Endothelial cell of umbilical vein (primary cell): ENCODE measurements around the gene CCDC167. TPM values are rescaled to one million over a fixed set of nuclear protein-coding genes. Genes with fewer than 3 reads are reported as not detected.

Experiments
- BruUV-seq: library from RNA; stranded (reverse); fragments of 400-500 nt; replicated peaks from 2 replicates; lab custom pipeline; 2021; lab: Mats Ljungman, UMichigan
- CTCF ChIA-PET: fragments of 300-600, 350-600 bp; sonication (Branson Sonifier 250); formaldehyde crosslinking; loops from one replicate; lab custom pipeline; 2021; ENCODE audit warnings: antibody characterized with exemption, inconsistent platforms; lab: Charles Lee
- POLR2A ChIA-PET: fragments of 300-600, 350-600 bp; sonication (Branson Sonifier 250); formaldehyde crosslinking; loops from one replicate; lab custom pipeline; 2021; ENCODE audit warnings: antibody characterized with exemption, inconsistent platforms; lab: Charles Lee
- DNase-seq: peaks from one replicate; pipeline ENCODE4 v3.0.0-alpha.2; 2011; ENCODE audit warnings: low read depth, low spot score
- FAIRE-seq: peaks from 2 replicates; lab custom pipeline; 2011; peaks lifted over from hg19 to GRCh38; lab: Jason Lieb, UNC
- H2AFZ ChIP-seq: 2 replicates; pipeline ENCODE4 v1.6.0; 2012; ENCODE audit warnings: low read depth, low read length, control low read depth, inconsistent platforms
- H3K27ac ChIP-seq: 2 replicates; pipeline ENCODE4 v1.5.1; 2011; ENCODE audit warnings: low read depth, mild to moderate bottlenecking, control low read depth, low read length, moderate library complexity; ENCODE audit not compliant: insufficient read depth
- H3K27me3 ChIP-seq, 2 experiments: 2 replicates each; pipeline versions ENCODE4 v1.6.0 to v1.6.1; 2011; ENCODE audit warnings: low read length in 2 of 2, mixed read lengths in 1 of 2; ENCODE audit not compliant: control insufficient read depth in 2 of 2, insufficient read depth in 2 of 2
- H3K36me3 ChIP-seq, 2 experiments: 2 replicates in 1 of 2; 3 replicates in 1 of 2; pipeline ENCODE4 v1.5.1; 2011; ENCODE audit warnings: low read length in 2 of 2, mild to moderate bottlenecking in 1 of 2, moderate library complexity in 1 of 2; ENCODE audit not compliant: control insufficient read depth in 2 of 2, insufficient read depth in 2 of 2; ENCODE audit errors: extremely low read depth in 1 of 2
- H3K4me1 ChIP-seq: 3 replicates; pipeline ENCODE4 v1.5.1; 2011; ENCODE audit warnings: mild to moderate bottlenecking, low read length; ENCODE audit not compliant: control insufficient read depth, insufficient read depth; ENCODE audit errors: extremely low read depth
- H3K4me2 ChIP-seq: 2 replicates; pipeline ENCODE4 v1.6.1; 2011; ENCODE audit warnings: low read length, control low read depth, mixed read lengths; ENCODE audit not compliant: insufficient read depth
- H3K4me3 ChIP-seq, 3 experiments: fragments of 200-600 bp in 1 of 3; sonication (generic), shearing (Covaris generic) in 1 of 3; replicated peaks in 1 of 3; 2 replicates each; pipeline ENCODE4 v1.5.1; 2011 to 2016; ENCODE audit warnings: control low read depth in 3 of 3, low read length in 3 of 3, mild to moderate bottlenecking in 2 of 3, inconsistent platforms in 1 of 3, low read depth in 1 of 3, moderate library complexity in 1 of 3; ENCODE audit not compliant: insufficient read depth in 1 of 3
- H3K79me2 ChIP-seq: 2 replicates; pipeline ENCODE4 v1.6.0; 2012; ENCODE audit warnings: low read length, inconsistent platforms; ENCODE audit not compliant: control insufficient read depth, insufficient read depth
- H3K9ac ChIP-seq: replicated peaks from 2 replicates; pipeline ENCODE3; 2011; ENCODE audit warnings: low read length, control low read depth; ENCODE audit not compliant: insufficient read depth; ENCODE audit errors: extremely low read depth
- H3K9me1 ChIP-seq: replicated peaks from 3 replicates; pipeline ENCODE4 v1.6.0; 2011; ENCODE audit warnings: mild to moderate bottlenecking, low read length; ENCODE audit not compliant: control insufficient read depth, insufficient read depth; ENCODE audit errors: extremely low read depth
- H3K9me3 ChIP-seq: replicated peaks from 2 replicates; pipeline ENCODE4 v1.5.1; 2012; ENCODE audit warnings: low read length, inconsistent platforms; ENCODE audit not compliant: control insufficient read depth, insufficient read depth
- H4K20me1 ChIP-seq: replicated peaks from 2 replicates; pipeline ENCODE3; 2011; ENCODE audit warnings: mild to moderate bottlenecking, low read length; ENCODE audit not compliant: control insufficient read depth, insufficient read depth; ENCODE audit errors: extremely low read depth
- EZH2 ChIP-seq: IDR thresholded peaks from 2 replicates; pipeline ENCODE4 v1.6.1; 2012; ENCODE audit warnings: borderline replicate concordance, low read depth, mild to moderate bottlenecking, moderate library complexity, low read length, inconsistent platforms; ENCODE audit not compliant: severe bottlenecking
- FOS ChIP-seq: IDR thresholded peaks from 2 replicates; pipeline ENCODE4 v1.6.1; 2011; ENCODE audit warnings: mild to moderate bottlenecking, low read length, moderate library complexity, borderline replicate concordance; ENCODE audit not compliant: insufficient read depth
- GATA2 ChIP-seq: IDR thresholded peaks from 2 replicates; pipeline ENCODE4 v1.7.0; 2011; ENCODE audit warnings: low read depth, mild to moderate bottlenecking, moderate library complexity, mixed read lengths, low read length; ENCODE audit not compliant: insufficient read length, insufficient read depth
- JUN ChIP-seq: IDR thresholded peaks from 2 replicates; pipeline ENCODE4 v1.6.1; 2011; ENCODE audit warnings: borderline replicate concordance, low read depth; ENCODE audit not compliant: insufficient read length, insufficient read depth
- MAX ChIP-seq: IDR thresholded peaks from 2 replicates; pipeline ENCODE4 v1.6.1; 2011; ENCODE audit not compliant: insufficient read depth, insufficient read length
- MYC ChIP-seq: IDR thresholded peaks from one replicate; pipeline ENCODE4 v1.6.1; 2011; ENCODE audit warnings: mild to moderate bottlenecking, low read depth, low read length
- POLR2A ChIP-seq: IDR thresholded peaks from 2 replicates; pipeline ENCODE4 v1.6.1; 2012; ENCODE audit warnings: low read depth, mild to moderate bottlenecking, control low read depth, low read length
- POLR2AphosphoS5 ChIP-seq: IDR thresholded peaks from 2 replicates; pipeline ENCODE4 v1.6.1; 2012; ENCODE audit warnings: low read depth, mild to moderate bottlenecking, control low read depth, low read length, moderate library complexity; ENCODE audit not compliant: insufficient read depth
- dilution Hi-C: fragments of 300-500 bp; cut with MboI; formaldehyde crosslinking; loops from one replicate; pipeline ENCODE4 v1.15.0; 2019; ENCODE audit warnings: low sequenced_read_pairs; ENCODE audit not compliant: extremely low pct_ligation_motif_present
- intact Hi-C: fragments of 100-400 bp; cut with micrococcal nuclease; formaldehyde crosslinking; loops from one replicate; pipeline ENCODE4 v1.10.0; 2022
- polyA plus RNA-seq, 4 experiments: library from polyadenylated mRNA; depleted of rRNA in 3 of 4; stranded (reverse) in 3 of 4; unstranded in 1 of 4; fragments of >200 nt; gene quantifications; 2 replicates each; pipeline versions ENCODE4 v1.2.1 to v1.2.3, GENCODE V29; 2011 to 2012; ENCODE audit warnings: missing spikeins in 1 of 4
- total RNA-seq: library from RNA; stranded (reverse); gene quantifications from 2 replicates; pipeline ENCODE4 v1.2.3, GENCODE V29; 2021
- TF ChIP-seq, protein P1 (sequence below), 2 donors: IDR thresholded peaks; 1 replicate in 1 of 2; 2 replicates in 1 of 2; pipeline ENCODE4 v1.5.1; 2011; ENCODE audit warnings: low read length in 2 of 2, mild to moderate bottlenecking in 2 of 2, moderate library complexity in 2 of 2, control low read depth in 1 of 2, inconsistent platforms in 1 of 2, low read depth in 1 of 2; ENCODE audit not compliant: insufficient read depth in 1 of 2; ENCODE audit errors: extremely low read depth in 1 of 2

CCDC167 gene
- total and polyA plus RNA-seq, 2 donors (not counting 3 experiments of a cell fraction or from before 2014, with no cell fraction given): 46.6 to 105 TPM

DNA sequence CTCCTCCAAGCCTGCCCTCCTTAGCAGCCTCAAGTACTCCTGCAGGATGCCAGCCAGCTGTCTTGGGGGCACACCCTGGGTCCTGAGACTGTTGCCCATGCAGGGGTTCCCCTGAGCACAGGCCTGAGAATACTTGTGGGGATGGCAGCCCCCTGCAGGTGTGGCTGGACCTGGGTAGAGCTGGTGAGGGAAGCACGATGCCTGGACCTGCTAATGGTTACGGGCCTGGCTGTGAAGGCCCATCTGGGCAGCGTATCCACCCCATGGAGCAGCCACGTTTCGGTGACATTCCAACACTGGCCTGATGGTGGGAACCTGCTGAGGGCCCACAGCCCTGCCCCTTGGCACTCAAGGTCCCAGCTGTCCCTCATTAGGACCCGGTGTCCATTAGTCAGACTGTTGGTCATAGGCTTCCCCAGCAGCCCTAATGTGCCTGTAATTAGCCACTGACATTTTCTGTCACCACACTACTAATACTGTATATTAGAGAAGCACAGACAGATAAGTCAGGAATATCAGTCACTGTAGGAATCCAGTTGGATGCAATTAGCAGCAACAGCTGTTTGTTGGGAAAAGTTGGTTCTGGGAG lies 20.3 kb downstream of the CCDC167 start:
- dilution Hi-C loops (no loop called here), intact Hi-C loops (no loop called here)
- no peak for DNase-seq
- no peak overlapping the region for H3K9ac ChIP-seq
- BruUV-seq: no TSS peak
- H4K20me1 ChIP-seq: no peaks in the 10 kb centered on the region
- H3K9me1 ChIP-seq: no peaks in the 10 kb centered on the region
- H3K4me1 ChIP-seq: no peaks in the 10 kb centered on the region
- H3K27ac ChIP-seq: no peak overlapping the region
- ChIA-PET POLR2A (no interaction called here), CTCF (interaction anchor here (0.6 kb wide), 3 partner anchors 12 to 154 kb away, joined by 3 read pairs; no protein-coding TSS in a partner anchor)
- no peak overlapping the region for H2AFZ ChIP-seq
- no peaks in the 10 kb centered on the region for H3K27me3 ChIP-seq
- TF ChIP-seq GATA2 (no peak), EZH2 (no peak), POLR2A (no peak), MYC (no peak), POLR2AphosphoS5 (no peak)
- H3K79me2 ChIP-seq: no peaks in the 10 kb centered on the region
- no peak for FAIRE-seq
- no peaks in the 10 kb centered on the region for H3K9me3 ChIP-seq
- no peak overlapping the region for H3K4me3 ChIP-seq
- H3K4me2 ChIP-seq: no peak overlapping the region
- peaks cover 3 to 49% of the 10 kb centered on the region in 2 experiments for H3K36me3 ChIP-seq

DNA sequence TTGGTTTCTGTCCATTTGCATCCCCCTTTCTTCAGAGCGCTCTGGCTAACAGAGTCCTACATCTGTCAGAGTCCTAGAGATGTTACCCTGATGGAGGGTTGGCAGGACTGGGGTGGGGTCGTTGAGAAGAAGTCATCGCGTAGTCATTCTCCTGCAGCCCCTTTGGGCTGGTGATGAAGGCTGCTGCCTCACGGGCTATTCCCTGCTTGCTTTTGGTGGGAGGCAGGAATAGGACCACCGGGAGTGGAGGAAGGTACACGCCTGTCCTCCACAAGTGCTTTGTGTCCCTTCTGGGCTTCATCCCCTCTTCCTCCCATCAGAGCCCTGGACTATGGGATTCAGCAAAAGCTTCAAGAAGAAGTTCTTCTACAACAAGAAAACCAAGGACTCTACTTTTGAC lies 20.9 kb downstream of the CCDC167 start:
- POLR2A ChIA-PET: no interaction called here
- H3K9me1 ChIP-seq: no peaks in the 10 kb centered on the region
- DNase-seq (no peak), FAIRE-seq (no peak)
- no peak overlapping the region for H3K4me3 ChIP-seq
- H4K20me1 ChIP-seq: no peaks in the 10 kb centered on the region
- intact Hi-C loops (no loop called here), dilution Hi-C loops (no loop called here)
- H3K36me3 ChIP-seq: peaks cover 5 to 49% of the 10 kb centered on the region in 2 experiments
- no peak overlapping the region for H2AFZ ChIP-seq
- BruUV-seq: no TSS peak
- H3K4me2 ChIP-seq: no peak overlapping the region
- H3K79me2 ChIP-seq: no peaks in the 10 kb centered on the region
- H3K27me3 ChIP-seq: no peaks in the 10 kb centered on the region
- H3K4me1 ChIP-seq: no peaks in the 10 kb centered on the region
- CTCF ChIA-PET: interaction anchor here (0.6 to 1.1 kb wide), 2 partner anchors 87 to 153 kb away, joined by 3 read pairs; no protein-coding TSS in a partner anchor
- TF ChIP-seq EZH2: no peak
- TF ChIP-seq MAX: no peak
- no peak for TF ChIP-seq POLR2AphosphoS5
- no peak for TF ChIP-seq FOS
- TF ChIP-seq, protein P1, sequence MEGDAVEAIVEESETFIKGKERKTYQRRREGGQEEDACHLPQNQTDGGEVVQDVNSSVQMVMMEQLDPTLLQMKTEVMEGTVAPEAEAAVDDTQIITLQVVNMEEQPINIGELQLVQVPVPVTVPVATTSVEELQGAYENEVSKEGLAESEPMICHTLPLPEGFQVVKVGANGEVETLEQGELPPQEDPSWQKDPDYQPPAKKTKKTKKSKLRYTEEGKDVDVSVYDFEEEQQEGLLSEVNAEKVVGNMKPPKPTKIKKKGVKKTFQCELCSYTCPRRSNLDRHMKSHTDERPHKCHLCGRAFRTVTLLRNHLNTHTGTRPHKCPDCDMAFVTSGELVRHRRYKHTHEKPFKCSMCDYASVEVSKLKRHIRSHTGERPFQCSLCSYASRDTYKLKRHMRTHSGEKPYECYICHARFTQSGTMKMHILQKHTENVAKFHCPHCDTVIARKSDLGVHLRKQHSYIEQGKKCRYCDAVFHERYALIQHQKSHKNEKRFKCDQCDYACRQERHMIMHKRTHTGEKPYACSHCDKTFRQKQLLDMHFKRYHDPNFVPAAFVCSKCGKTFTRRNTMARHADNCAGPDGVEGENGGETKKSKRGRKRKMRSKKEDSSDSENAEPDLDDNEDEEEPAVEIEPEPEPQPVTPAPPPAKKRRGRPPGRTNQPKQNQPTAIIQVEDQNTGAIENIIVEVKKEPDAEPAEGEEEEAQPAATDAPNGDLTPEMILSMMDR (IDR thresholded peaks at IDR 0.05; ENCODE audit: extremely low read depth in 1 of 2, insufficient read depth in 1 of 2, low read depth in 1 of 2, low read length in 2 of 2): no peak
- TF ChIP-seq JUN: no peak
- no peak for TF ChIP-seq POLR2A
- no peak for TF ChIP-seq GATA2
- no peak for TF ChIP-seq MYC
- no peaks in the 10 kb centered on the region for H3K9me3 ChIP-seq
- no peak overlapping the region for H3K27ac ChIP-seq
- no peak overlapping the region for H3K9ac ChIP-seq
